Large intestine (tissue), 3 donors: ENCODE results near the gene CCDC149. TPM values are rescaled to one million over a fixed set of nuclear protein-coding genes. Genes with fewer than 3 reads are reported as not detected.

Experiments used
- DNase-seq, 2 donors: peaks; one replicate each; pipeline versions ENCODE4 v3.0.0 to v3.0.0-alpha.2; 2013
- H3K27ac ChIP-seq: one replicate; pipeline ENCODE4 v1.5.1; 2013; ENCODE audit warnings: low read length
- H3K27me3 ChIP-seq: 2 replicates; pipeline ENCODE4 v1.6.1; 2013; ENCODE audit warnings: low read length; ENCODE audit not compliant: control insufficient read depth, insufficient read depth
- H3K36me3 ChIP-seq: 2 replicates; pipeline ENCODE4 v1.6.1; 2013; ENCODE audit warnings: low read length; ENCODE audit not compliant: control insufficient read depth, insufficient read depth
- H3K4me1 ChIP-seq: one replicate; pipeline ENCODE4 v1.6.1; 2013; ENCODE audit warnings: low read length; ENCODE audit not compliant: control insufficient read depth, insufficient read depth
- H3K4me3 ChIP-seq: one replicate; pipeline ENCODE4 v1.5.1; 2013; ENCODE audit warnings: low read length
- H3K9me3 ChIP-seq: one replicate; pipeline ENCODE4 v1.6.1; 2013; ENCODE audit warnings: mild to moderate bottlenecking, low read depth, low read length, moderate library complexity; ENCODE audit not compliant: control insufficient read depth
- WGBS: methylation state at CpG from one replicate; pipeline ENCODE4 v1.1.5; 2013; ENCODE audit warnings: low lambda C conversion rate; ENCODE audit not compliant: insufficient coverage; 5-methylcytosine and 5-hydroxymethylcytosine counted together
- polyA plus RNA-seq: library from polyadenylated mRNA; unstranded; fragments of 120-200 nt; gene quantifications from one replicate; pipeline ENCODE4 v1.2.1, GENCODE V29; 2013

CCDC149 gene
- polyA plus RNA-seq, 1 donor: 13.7 TPM

GRCh38 chr4:24835696-24836095, 77.1 kb downstream of the CCDC149 start:
- no peak overlapping the region for H3K4me3 ChIP-seq
- H3K36me3 ChIP-seq: peaks cover 14% of the 10 kb centered on the region
- H3K9me3 ChIP-seq: no peaks in the 10 kb centered on the region
- no peak for DNase-seq
- no peaks in the 10 kb centered on the region for H3K4me1 ChIP-seq
- no peaks in the 10 kb centered on the region for H3K27me3 ChIP-seq
- 100% methylated on average over 2 of the region's 4 CpGs for WGBS
- no peak overlapping the region for H3K27ac ChIP-seq

GRCh38 chr4:24831637-24832036, 81.2 kb downstream of the CCDC149 start:
- H3K9me3 ChIP-seq: no peaks in the 10 kb centered on the region
- no CpG with 5 or more reads among the region's 3 CpGs for WGBS
- H3K36me3 ChIP-seq: peaks cover 22% of the 10 kb centered on the region
- no peaks in the 10 kb centered on the region for H3K4me1 ChIP-seq
- H3K27me3 ChIP-seq: no peaks in the 10 kb centered on the region
- DNase-seq: no peak
- H3K27ac ChIP-seq: no peak overlapping the region
- H3K4me3 ChIP-seq: no peak overlapping the region

GRCh38 chr4:24824720-24825119, 88.1 kb downstream of the CCDC149 start:
- Histone ChIP-seq H3K4me1 (no peaks in the 10 kb centered on the region), H3K27ac (no peak overlapping the region), H3K36me3 (peaks cover 9% of the 10 kb centered on the region), H3K4me3 (no peak overlapping the region), H3K27me3 (no peaks in the 10 kb centered on the region), H3K9me3 (no peaks in the 10 kb centered on the region)
- 100% methylated on average over 1 of the region's 7 CpGs for WGBS
- DNase-seq: no peak

GRCh38 chr4:24820541-24820940, 92.3 kb downstream of the CCDC149 start:
- DNase-seq: no peak
- Histone ChIP-seq H3K4me3 (no peak overlapping the region), H3K4me1 (no peaks in the 10 kb centered on the region), H3K27me3 (no peaks in the 10 kb centered on the region), H3K36me3 (peaks cover 23% of the 10 kb centered on the region), H3K9me3 (no peaks in the 10 kb centered on the region), H3K27ac (no peak overlapping the region)

DNA sequence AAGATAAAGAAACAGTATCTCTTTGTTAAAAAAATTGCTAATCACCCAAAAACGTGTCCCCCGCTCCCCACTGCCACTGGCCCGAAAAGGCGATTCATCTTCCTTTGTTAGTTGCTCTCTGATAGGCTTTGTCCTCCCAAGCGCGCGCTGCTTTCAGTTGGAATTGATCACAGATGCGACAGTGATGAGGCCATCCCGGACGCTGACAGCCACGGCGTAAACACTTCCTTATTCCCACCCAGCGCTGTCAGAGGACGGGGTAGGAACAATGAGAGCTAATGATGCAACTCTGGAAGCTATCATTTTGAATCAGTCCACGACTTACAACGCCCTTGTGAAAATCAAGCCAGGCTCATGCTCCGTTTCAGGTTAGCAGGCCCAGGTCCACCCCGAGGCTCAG, 96.0 kb downstream of the CCDC149 start:
- no CpG with 5 or more reads among the region's 18 CpGs for WGBS
- H3K4me3 ChIP-seq: no peak overlapping the region
- no peaks in the 10 kb centered on the region for H3K9me3 ChIP-seq
- H3K27me3 ChIP-seq: no peaks in the 10 kb centered on the region
- H3K36me3 ChIP-seq: peaks cover 29% of the 10 kb centered on the region
- H3K4me1 ChIP-seq: no peaks in the 10 kb centered on the region
- DNase-seq: no peak
- H3K27ac ChIP-seq: no peak overlapping the region

- no peaks in the 10 kb centered on the region for H3K4me1 ChIP-seq
- no peak for DNase-seq
- H3K4me3 ChIP-seq: no peak overlapping the region
- no peaks in the 10 kb centered on the region for H3K27me3 ChIP-seq
- 94% methylated on average over 2 of the region's 2 CpGs for WGBS
- H3K36me3 ChIP-seq: peaks cover 21% of the 10 kb centered on the region
- H3K27ac ChIP-seq: no peak overlapping the region
- no peaks in the 10 kb centered on the region for H3K9me3 ChIP-seq
Measured at GRCh38 chr4:24813732-24814131, 99.1 kb downstream of the CCDC149 start.

DNA sequence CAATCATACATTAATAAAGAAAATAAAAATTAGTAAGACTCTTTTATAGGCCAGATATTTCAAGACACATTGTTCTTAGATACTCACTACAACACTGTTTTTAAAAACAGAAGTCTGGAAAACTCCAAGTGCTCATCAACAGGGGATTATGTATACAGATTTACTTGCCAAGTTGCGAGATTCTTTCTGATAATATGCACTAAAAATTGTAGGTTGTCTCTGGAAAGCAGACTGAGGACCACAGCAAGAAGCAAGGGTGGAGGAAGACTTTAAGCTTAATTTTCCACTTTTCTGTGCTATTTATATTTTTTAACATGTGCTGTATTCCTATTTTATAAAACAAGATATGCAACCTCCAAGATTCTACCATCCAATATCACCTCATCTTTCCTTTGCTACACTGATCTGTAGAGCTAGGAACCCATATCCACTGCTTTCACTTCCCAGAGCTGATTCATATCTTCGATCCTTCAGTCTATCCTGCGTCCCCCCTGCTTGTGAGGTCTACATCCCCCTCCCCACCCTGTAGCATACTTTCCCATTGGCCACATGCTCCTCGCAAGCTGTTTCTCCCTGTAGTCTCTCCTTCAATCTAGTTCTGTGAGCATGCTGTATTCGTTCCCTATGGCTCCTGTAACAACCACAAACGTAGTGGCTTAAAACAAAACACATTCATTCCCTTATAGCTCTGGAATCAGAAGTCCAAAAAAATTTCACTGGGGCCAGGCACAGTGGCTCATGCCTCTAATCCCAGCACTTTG, 101.8 kb downstream of the CCDC149 start:
- Histone ChIP-seq H3K27me3 (no peaks in the 10 kb centered on the region), H3K4me1 (no peaks in the 10 kb centered on the region), H3K36me3 (peaks cover 17% of the 10 kb centered on the region), H3K9me3 (no peaks in the 10 kb centered on the region), H3K4me3 (no peak overlapping the region), H3K27ac (no peak overlapping the region)
- DNase-seq: no peak
- WGBS: 100% methylated on average over 1 of the region's 6 CpGs

DNA sequence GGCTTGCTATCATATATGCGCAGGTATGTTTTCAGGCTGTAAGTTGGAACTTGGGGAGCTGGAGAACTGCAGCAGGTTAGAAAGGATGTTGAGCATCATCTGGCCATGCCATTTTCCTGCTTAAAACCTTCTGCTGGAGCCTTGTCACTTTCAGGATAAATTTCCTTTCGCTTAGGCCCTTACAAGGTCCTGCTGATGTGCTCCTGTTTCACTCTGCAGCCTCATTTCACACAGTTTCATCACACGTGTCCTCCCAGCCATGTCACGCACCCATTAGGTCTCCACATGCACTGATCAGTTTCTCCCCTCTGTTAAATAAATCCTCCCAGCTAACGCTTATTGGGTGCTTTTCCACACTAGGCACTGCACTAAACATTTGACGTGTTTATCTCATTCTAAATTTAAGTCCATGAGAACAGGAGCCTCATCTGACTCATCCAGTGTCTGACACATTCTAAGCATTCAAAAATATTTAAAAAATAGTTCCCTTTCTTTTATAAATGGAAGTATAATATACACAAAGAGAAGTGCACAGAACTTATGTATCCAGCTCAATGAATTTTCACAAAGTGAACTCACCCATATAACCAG, 102.9 kb downstream of the CCDC149 start:
- H3K36me3 ChIP-seq: peaks cover 17% of the 10 kb centered on the region
- DNase-seq: no peak
- H3K27me3 ChIP-seq: no peaks in the 10 kb centered on the region
- H3K9me3 ChIP-seq: no peaks in the 10 kb centered on the region
- H3K27ac ChIP-seq: no peak overlapping the region
- no peaks in the 10 kb centered on the region for H3K4me1 ChIP-seq
- H3K4me3 ChIP-seq: no peak overlapping the region
- 86% methylated on average over 1 of the region's 6 CpGs for whole genome bisulfite sequencing

DNA sequence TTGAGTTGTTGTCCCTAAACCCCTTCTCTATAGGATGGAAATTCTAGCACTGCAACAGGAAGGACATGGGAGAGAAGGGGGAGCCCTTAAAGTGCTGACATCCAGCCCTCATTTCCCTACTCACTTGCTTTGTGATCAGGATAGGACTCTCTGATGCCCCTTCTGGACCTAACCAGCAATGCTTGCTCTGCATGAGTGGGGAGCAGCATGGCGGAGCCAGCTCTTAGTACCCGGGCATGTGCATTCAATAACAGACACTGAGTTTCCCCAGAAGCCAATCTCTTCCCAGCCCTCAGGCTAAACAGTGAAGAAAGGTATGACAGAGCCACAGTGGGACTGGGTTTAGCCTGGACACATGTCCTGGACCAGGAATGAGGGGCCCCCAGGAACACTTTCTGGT, 103.5 kb downstream of the CCDC149 start:
- Histone ChIP-seq H3K36me3 (peaks cover 17% of the 10 kb centered on the region), H3K4me1 (no peaks in the 10 kb centered on the region), H3K27me3 (no peaks in the 10 kb centered on the region), H3K9me3 (no peaks in the 10 kb centered on the region), H3K4me3 (no peak overlapping the region), H3K27ac (no peak overlapping the region)
- WGBS: no CpG with 5 or more reads among the region's 2 CpGs
- DNase-seq: no peak

- H3K9me3 ChIP-seq: no peaks in the 10 kb centered on the region
- no CpG with 5 or more reads among the region's 6 CpGs for WGBS
- DNase-seq: no peak
- no peaks in the 10 kb centered on the region for H3K4me1 ChIP-seq
- H3K36me3 ChIP-seq: peaks cover 17% of the 10 kb centered on the region
- H3K27ac ChIP-seq: no peak overlapping the region
- H3K4me3 ChIP-seq: no peak overlapping the region
- H3K27me3 ChIP-seq: no peaks in the 10 kb centered on the region
Measured at GRCh38 chr4:24808955-24809354, 103.9 kb downstream of the CCDC149 start.

DNA sequence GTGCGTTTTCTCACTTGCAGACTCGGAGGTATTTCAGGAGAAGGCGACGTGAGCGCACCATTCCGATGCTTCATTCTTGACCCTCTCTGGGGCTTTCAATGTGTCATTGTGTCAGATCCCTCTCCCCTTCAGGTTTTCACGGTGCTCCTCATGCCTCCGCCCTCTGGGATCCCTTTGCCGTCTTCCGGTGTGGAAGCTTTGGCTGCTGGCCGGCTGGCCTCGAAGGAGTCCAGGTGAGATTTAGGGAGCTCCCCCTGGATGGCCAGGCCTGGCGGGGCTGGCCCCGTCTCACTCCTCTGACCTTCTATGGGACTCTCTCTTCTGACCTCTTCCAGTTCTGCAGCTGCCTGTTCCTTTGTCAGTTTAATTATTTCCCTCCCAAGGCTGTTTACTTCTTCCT, 104.6 kb downstream of the CCDC149 start:
- Histone ChIP-seq H3K27me3 (no peaks in the 10 kb centered on the region), H3K27ac (no peak overlapping the region), H3K4me1 (no peaks in the 10 kb centered on the region), H3K4me3 (no peak overlapping the region), H3K36me3 (peaks cover 17% of the 10 kb centered on the region), H3K9me3 (no peaks in the 10 kb centered on the region)
- WGBS: no CpG with 5 or more reads among the region's 14 CpGs
- DNase-seq: no peak
